Muscle of arm (tissue), 12 donors: Measurements from ENCODE around the gene ITGA1. TPM values are rescaled to one million over a fixed set of nuclear protein-coding genes. Genes with fewer than 3 reads are reported as not detected.
"Not testable (repeated sequence)": the region's sequence is repeated elsewhere in the genome, so short reads cannot be mapped to it uniquely, and the experiment has no call there.

ENCODE experiments used
- DNase-seq: peaks from one replicate; pipeline ENCODE4 v3.0.0-alpha.2; 2013
- polyA plus RNA-seq, 12 donors: library from polyadenylated mRNA; unstranded; fragments of 120-200 nt; gene quantifications; one replicate each; pipeline ENCODE4 v1.2.1, GENCODE V29; 2013; ENCODE audit not compliant: insufficient read length in 12 of 12

The ITGA1 gene
- polyA plus RNA-seq, 12 donors, result 19.2 to 29.5 (median 27.2) TPM; not detected in 1

GRCh38 chr5:52863715-52864290, 76.1 kb downstream of the ITGA1 start:
- no peak for DNase-seq

- peak; percentile 31 for DNase-seq
Observed at GRCh38 chr5:52864371-52864770, 76.7 kb downstream of the ITGA1 start.

- DNase-seq, result no peak
Observed at GRCh38 chr5:52864884-52865283, 77.2 kb downstream of the ITGA1 start.

GRCh38 chr5:52865991-52866390, 78.3 kb downstream of the ITGA1 start:
- DNase-seq, result not testable (repeated sequence)

- no peak for DNase-seq
Observed at GRCh38 chr5:52867809-52868208, 80.1 kb downstream of the ITGA1 start.

GRCh38 chr5:52868417-52868816, 80.7 kb downstream of the ITGA1 start:
- no peak for DNase-seq

GRCh38 chr5:52869391-52869790, 81.7 kb downstream of the ITGA1 start:
- DNase-seq, result no peak

- no peak for DNase-seq
Observed at GRCh38 chr5:52870448-52870847, 82.7 kb downstream of the ITGA1 start.

- peak; percentile 37 for DNase-seq
Observed at GRCh38 chr5:52875827-52876226, 88.1 kb downstream of the ITGA1 start.

GRCh38 chr5:52876456-52876855, 88.7 kb downstream of the ITGA1 start:
- no peak for DNase-seq

GRCh38 chr5:52878656-52879055, 90.9 kb downstream of the ITGA1 start:
- no peak for DNase-seq

GRCh38 chr5:52880541-52880940, 92.8 kb downstream of the ITGA1 start:
- no peak for DNase-seq

- no peak for DNase-seq
Observed at GRCh38 chr5:52881468-52881867, 93.8 kb downstream of the ITGA1 start.

GRCh38 chr5:52883110-52883509, 95.4 kb downstream of the ITGA1 start:
- DNase-seq, result no peak

- DNase-seq, result no peak
Observed at GRCh38 chr5:52884453-52884852, 96.7 kb downstream of the ITGA1 start.

- DNase-seq, result no peak
Observed at GRCh38 chr5:52885614-52886013, 97.9 kb downstream of the ITGA1 start.

GRCh38 chr5:52886206-52886605, 98.5 kb downstream of the ITGA1 start:
- no peak for DNase-seq

GRCh38 chr5:52887066-52887465, 99.3 kb downstream of the ITGA1 start:
- no peak for DNase-seq

- DNase-seq, result no peak
Observed at GRCh38 chr5:52888363-52888762, 100.6 kb downstream of the ITGA1 start.

- no peak for DNase-seq
Observed at GRCh38 chr5:52892242-52892878, 104.6 kb downstream of the ITGA1 start.

GRCh38 chr5:52893105-52893504, 105.4 kb downstream of the ITGA1 start:
- DNase-seq, result no peak

- no peak for DNase-seq
Observed at GRCh38 chr5:52893863-52894262, 106.1 kb downstream of the ITGA1 start.

- DNase-seq, result no peak
Observed at GRCh38 chr5:52894451-52894850, 106.7 kb downstream of the ITGA1 start.

- no peak for DNase-seq
Observed at GRCh38 chr5:52895075-52895474, 107.4 kb downstream of the ITGA1 start.
